ENCODE results near the gene BACH2. TPM values are rescaled to one million over a fixed set of nuclear protein-coding genes. Genes with fewer than 3 reads are reported as not detected.

Gene BACH2
- polyA plus RNA-seq, 2 of the 4 experiments (the other 2 are of a cell fraction): 0.01 to 0.36 TPM

- H3K27ac ChIP-seq: no peak overlapping the region
- WGBS (ENCODE audit: missing lambda C conversion rate): 15% methylated on average over 5 of the region's 5 CpGs
Measured at GRCh38 chr6:90304308-90304707, 7.7 kb upstream of the BACH2 start.

GRCh38 chr6:90303039-90303438, 6.4 kb upstream of the BACH2 start:
- H3K4me1 ChIP-seq: no peaks in the 10 kb centered on the region
- FAIRE-seq (no peak), ATAC-seq (no peak), DNase-seq (ENCODE audit: low read depth in 1 of 2, low spot score in 1 of 2) (no peak)
- no peak overlapping the region for H3K27ac ChIP-seq
- no peak overlapping the region for H3K4me2 ChIP-seq
- H3K4me3 ChIP-seq: no peak overlapping the region
- ChIA-PET POLR2A (no interaction called here), CTCF (no interaction called here)
- 76% methylated on average over 2 of the region's 2 CpGs for WGBS (ENCODE audit: missing lambda C conversion rate)
- TF ChIP-seq SREBF2 (IDR thresholded peaks at IDR 0.05) (no peak), ZFP36 (IDR thresholded peaks at IDR 0.05; ENCODE audit: borderline replicate concordance, partially characterized antibody) (no peak), MAZ (IDR thresholded peaks at IDR 0.05; ENCODE audit: borderline replicate concordance, low read depth, low read length) (no peak), KDM5A (IDR thresholded peaks at IDR 0.05) (no peak), NPAS2 (CRISPR knock-in tag; IDR thresholded peaks at IDR 0.05; ENCODE audit: borderline replicate concordance) (no peak), HOXB13 (CRISPR knock-in tag; IDR thresholded peaks at IDR 0.05; ENCODE audit: low read depth) (no peak), POLR2AphosphoS2 (conservative IDR thresholded peaks at IDR 0.05; ENCODE audit: low read length) (no peak), ZNF302 (CRISPR knock-in tag; IDR thresholded peaks at IDR 0.05) (no peak), FOXS1 (CRISPR knock-in tag; IDR thresholded peaks at IDR 0.05) (no peak), KDM1A (IDR thresholded peaks at IDR 0.05; ENCODE audit: low read depth) (no peak), NFE2L2 (conservative IDR thresholded peaks at IDR 0.05; ENCODE audit: low read length) (no peak), ZSCAN20 (CRISPR knock-in tag; IDR thresholded peaks at IDR 0.05) (no peak), MAX (IDR thresholded peaks at IDR 0.05) (no peak), CEBPB (IDR thresholded peaks at IDR 0.05) (no peak), BCL3 (IDR thresholded peaks at IDR 0.05) (no peak), RCOR1 (IDR thresholded peaks at IDR 0.05; ENCODE audit: low read depth, low read length) (no peak), PBX3 (IDR thresholded peaks at IDR 0.05) (no peak), HEYL (CRISPR knock-in tag; IDR thresholded peaks at IDR 0.05) (no peak), ESRRA (IDR thresholded peaks at IDR 0.05; ENCODE audit: borderline replicate concordance, low read length) (no peak)
- no peaks in the 10 kb centered on the region for H3K9me3 ChIP-seq

More at GRCh38 chr6:90304308-90304707, 7.7 kb upstream of the BACH2 start:
- POLR2A ChIA-PET: no interaction called here
- Histone ChIP-seq H3K4me1 (no peaks in the 10 kb centered on the region), H3K9me3 (no peaks in the 10 kb centered on the region), H3K4me3 (no peak overlapping the region), H3K4me2 (no peak overlapping the region)
- no peak for FAIRE-seq
- CTCF ChIA-PET: interaction anchor here (0.9 kb wide), 1 partner anchor 187 kb away, joined by 3 read pairs; no protein-coding TSS in a partner anchor
- no peak for DNase-seq (ENCODE audit: low read depth in 1 of 2, low spot score in 1 of 2)
- no peak for ATAC-seq
- TF ChIP-seq HOXB5 (CRISPR knock-in tag; IDR thresholded peaks at IDR 0.05): no peak
- no peak for TF ChIP-seq HDAC2 (IDR thresholded peaks at IDR 0.05)
- TF ChIP-seq POLR2AphosphoS2 (conservative IDR thresholded peaks at IDR 0.05; ENCODE audit: low read length): no peak
- no peak for TF ChIP-seq RFX5 (IDR thresholded peaks at IDR 0.05)
- no peak for TF ChIP-seq JUN (IDR thresholded peaks at IDR 0.05)

GRCh38 chr6:90302320-90302719, 5.7 kb upstream of the BACH2 start:
- ChIA-PET CTCF (no interaction called here), POLR2A (no interaction called here)
- no peak overlapping the region for H3K4me3 ChIP-seq
- H3K9me3 ChIP-seq: no peaks in the 10 kb centered on the region
- no peaks in the 10 kb centered on the region for H3K4me1 ChIP-seq
- no peak for FAIRE-seq
- 71% methylated on average over 2 of the region's 2 CpGs for WGBS (ENCODE audit: missing lambda C conversion rate)
- H3K27ac ChIP-seq: no peak overlapping the region
- no peak for TF ChIP-seq EP300 (IDR thresholded peaks at IDR 0.05)
- TF ChIP-seq MAX (IDR thresholded peaks at IDR 0.05): no peak
- no peak for TF ChIP-seq PBX3 (IDR thresholded peaks at IDR 0.05)
- no peak for TF ChIP-seq CHD4 (IDR thresholded peaks at IDR 0.05; ENCODE audit: borderline replicate concordance)
- TF ChIP-seq RARB (CRISPR knock-in tag; IDR thresholded peaks at IDR 0.05): no peak
- TF ChIP-seq JUN (IDR thresholded peaks at IDR 0.05): no peak
- TF ChIP-seq ZFP36 (IDR thresholded peaks at IDR 0.05; ENCODE audit: borderline replicate concordance, partially characterized antibody): no peak
- no peak for TF ChIP-seq EHMT2 (IDR thresholded peaks at IDR 0.05; ENCODE audit: low read depth)
- no peak for TF ChIP-seq MAZ (IDR thresholded peaks at IDR 0.05; ENCODE audit: borderline replicate concordance, low read depth, low read length)
- no peak for TF ChIP-seq PHF8 (IDR thresholded peaks at IDR 0.05; ENCODE audit: borderline replicate concordance, low read depth)
- TF ChIP-seq FOXS1 (CRISPR knock-in tag; IDR thresholded peaks at IDR 0.05): no peak
- TF ChIP-seq ZNF302 (CRISPR knock-in tag; IDR thresholded peaks at IDR 0.05): no peak
- no peak for TF ChIP-seq POLR2A (IDR thresholded peaks at IDR 0.05; ENCODE audit: low read length)
- TF ChIP-seq TFCP2L1 (CRISPR knock-in tag; IDR thresholded peaks at IDR 0.05): no peak
- no peak for TF ChIP-seq CBX8 (IDR thresholded peaks at IDR 0.05)
- DNase-seq (ENCODE audit: low read depth in 1 of 2, low spot score in 1 of 2): no peak
- H3K4me2 ChIP-seq: no peak overlapping the region
- ATAC-seq: no peak
